ENCODE data around the gene TSSK2.

The TSSK2 gene

GRCh38 chr22:19130959-19131684 lies at the start of gene TSSK2:
Gene TSSK2, plus strand, starts transcription at chr22:19131308. Its CDS starts 92 bp downstream, at chr22:19131400.
- Histone ChIP-seq H3K4me3 (ENCODE audit: insufficient read depth, low read length, poor library complexity, severe bottlenecking) (no peak within 1 kb of the TSS), H3K9ac (ENCODE audit: low read length) (no peak within 1 kb of the TSS), H3F3A (ENCODE audit: insufficient read depth) (no peaks in the 10 kb centered on the region)

GRCh38 chr22:19081351-19081750 lies 49.8 kb upstream of the TSSK2 start:
- H3K36me3 ChIP-seq (ENCODE audit: low read length), result no peaks in the 10 kb centered on the region
- H3K4me3 ChIP-seq (ENCODE audit: insufficient read depth, low read length, poor library complexity, severe bottlenecking), result no peak overlapping the region
- H3K27ac ChIP-seq (ENCODE audit: low read depth, low read length), result no peak overlapping the region
- H3K79me2 ChIP-seq (ENCODE audit: insufficient read depth, low read length), result no peaks in the 10 kb centered on the region
- H3K27me3 ChIP-seq (ENCODE audit: low read length), result no peaks in the 10 kb centered on the region
- H3K4me2 ChIP-seq (ENCODE audit: low read depth, low read length, poor library complexity, severe bottlenecking), result no peak overlapping the region
- H3F3A ChIP-seq (ENCODE audit: insufficient read depth), result no peaks in the 10 kb centered on the region
- no peak overlapping the region for H3K9ac ChIP-seq (ENCODE audit: low read length)
- no peaks in the 10 kb centered on the region for H3K9me2 ChIP-seq (replicated peaks; ENCODE audit: insufficient read depth, low read length)
- H3K9me3 ChIP-seq (ENCODE audit: insufficient read depth, low read length), result no peaks in the 10 kb centered on the region
- H4K20me1 ChIP-seq (ENCODE audit: low read depth, low read length), result no peaks in the 10 kb centered on the region
- TF ChIP-seq EZH2phosphoT487 (conservative IDR thresholded peaks at IDR 0.05; ENCODE audit: low read length), result no peak
- TF ChIP-seq CTCF (IDR thresholded peaks at IDR 0.05; ENCODE audit: insufficient read depth, low read length, poor library complexity, severe bottlenecking), result no peak
- H2AFZ ChIP-seq (ENCODE audit: low read depth, low read length, severe bottlenecking), result no peak overlapping the region

More at GRCh38 chr22:19130959-19131684, at the start of gene TSSK2:
- H3K4me2 ChIP-seq (ENCODE audit: low read depth, low read length, poor library complexity, severe bottlenecking), result no peak within 1 kb of the TSS
- no peak within 1 kb of the TSS for H3K27ac ChIP-seq (ENCODE audit: low read depth, low read length)
- H3K27me3 ChIP-seq (ENCODE audit: low read length), result no peaks in the 10 kb centered on the region
- TF ChIP-seq EZH2phosphoT487 (conservative IDR thresholded peaks at IDR 0.05; ENCODE audit: low read length) (no peak), CTCF (IDR thresholded peaks at IDR 0.05; ENCODE audit: insufficient read depth, low read length, poor library complexity, severe bottlenecking) (no peak)
- no peaks in the 10 kb centered on the region for H3K36me3 ChIP-seq (ENCODE audit: low read length)
- no peaks in the 10 kb centered on the region for H3K9me3 ChIP-seq (ENCODE audit: insufficient read depth, low read length)
- H2AFZ ChIP-seq (ENCODE audit: low read depth, low read length, severe bottlenecking), result no peak within 1 kb of the TSS
- no peaks in the 10 kb centered on the region for H3K79me2 ChIP-seq (ENCODE audit: insufficient read depth, low read length)
- no peaks in the 10 kb centered on the region for H4K20me1 ChIP-seq (ENCODE audit: low read depth, low read length)
- no peaks in the 10 kb centered on the region for H3K9me2 ChIP-seq (replicated peaks; ENCODE audit: insufficient read depth, low read length)

- H3F3A ChIP-seq (ENCODE audit: insufficient read depth), result no peaks in the 10 kb centered on the region
- no peak overlapping the region for H3K4me2 ChIP-seq (ENCODE audit: low read depth, low read length, poor library complexity, severe bottlenecking)
- no peak overlapping the region for H2AFZ ChIP-seq (ENCODE audit: low read depth, low read length, severe bottlenecking)
- no peak overlapping the region for H3K4me3 ChIP-seq (ENCODE audit: insufficient read depth, low read length, poor library complexity, severe bottlenecking)
- no peaks in the 10 kb centered on the region for H3K27me3 ChIP-seq (ENCODE audit: low read length)
- no peak overlapping the region for H3K9ac ChIP-seq (ENCODE audit: low read length)
- H3K27ac ChIP-seq (ENCODE audit: low read depth, low read length), result no peak overlapping the region
- no peaks in the 10 kb centered on the region for H3K36me3 ChIP-seq (ENCODE audit: low read length)
- H3K9me2 ChIP-seq (replicated peaks; ENCODE audit: insufficient read depth, low read length), result no peaks in the 10 kb centered on the region
- H3K79me2 ChIP-seq (ENCODE audit: insufficient read depth, low read length), result no peaks in the 10 kb centered on the region
- H4K20me1 ChIP-seq (ENCODE audit: low read depth, low read length), result no peaks in the 10 kb centered on the region
- H3K9me3 ChIP-seq (ENCODE audit: insufficient read depth, low read length), result no peaks in the 10 kb centered on the region
- no peak for TF ChIP-seq CTCF (IDR thresholded peaks at IDR 0.05; ENCODE audit: insufficient read depth, low read length, poor library complexity, severe bottlenecking)
- no peak for TF ChIP-seq EZH2phosphoT487 (conservative IDR thresholded peaks at IDR 0.05; ENCODE audit: low read length)
Observed at GRCh38 chr22:19082101-19082500, 49.0 kb upstream of the TSSK2 start.

Data from SU-DHL-6 (cell line).